ENCODE results near the gene TENT4A.

DNA sequence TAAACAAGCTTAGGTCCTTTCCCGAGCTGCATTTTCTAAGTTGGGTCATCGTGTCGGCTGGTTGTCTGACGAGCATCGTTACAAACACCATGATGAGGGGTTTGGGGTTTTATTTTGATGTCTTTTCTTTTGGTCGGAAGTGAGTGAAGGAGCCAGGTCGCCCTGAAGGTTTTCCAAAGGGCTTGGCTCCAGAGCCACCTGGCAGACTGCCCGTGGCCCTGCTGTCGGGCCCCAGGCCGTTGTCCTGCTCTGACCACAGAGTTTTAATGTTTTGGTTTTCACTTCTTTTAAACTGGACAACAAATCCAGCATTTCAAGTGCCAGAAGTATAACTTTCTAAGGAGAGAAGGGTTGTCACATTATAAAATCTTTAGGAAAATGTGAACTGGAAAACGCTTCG is 42.3 kb downstream of the TENT4A start:
- TF ChIP-seq POLR2A (IDR thresholded peaks at IDR 0.05; ENCODE audit: low read length), result no peak
- no peak for TF ChIP-seq GATA1 (IDR thresholded peaks at IDR 0.05; ENCODE audit: low read depth, low read length)
